VCaP (cell line): ENCODE data around the gene SCAMP2.

Experiments used
- H3K27ac ChIP-seq: fragments of 450-650 bp; 2 replicates; pipeline ENCODE4 v1.5.1; 2017
- TF ChIP-seq, protein P1 (sequence below): fragments of 450-650 bp; conservative IDR thresholded peaks from 2 replicates; pipeline ENCODE4 v1.5.1; 2017; ENCODE audit warnings: mild to moderate bottlenecking, moderate library complexity

SCAMP2 gene

DNA sequence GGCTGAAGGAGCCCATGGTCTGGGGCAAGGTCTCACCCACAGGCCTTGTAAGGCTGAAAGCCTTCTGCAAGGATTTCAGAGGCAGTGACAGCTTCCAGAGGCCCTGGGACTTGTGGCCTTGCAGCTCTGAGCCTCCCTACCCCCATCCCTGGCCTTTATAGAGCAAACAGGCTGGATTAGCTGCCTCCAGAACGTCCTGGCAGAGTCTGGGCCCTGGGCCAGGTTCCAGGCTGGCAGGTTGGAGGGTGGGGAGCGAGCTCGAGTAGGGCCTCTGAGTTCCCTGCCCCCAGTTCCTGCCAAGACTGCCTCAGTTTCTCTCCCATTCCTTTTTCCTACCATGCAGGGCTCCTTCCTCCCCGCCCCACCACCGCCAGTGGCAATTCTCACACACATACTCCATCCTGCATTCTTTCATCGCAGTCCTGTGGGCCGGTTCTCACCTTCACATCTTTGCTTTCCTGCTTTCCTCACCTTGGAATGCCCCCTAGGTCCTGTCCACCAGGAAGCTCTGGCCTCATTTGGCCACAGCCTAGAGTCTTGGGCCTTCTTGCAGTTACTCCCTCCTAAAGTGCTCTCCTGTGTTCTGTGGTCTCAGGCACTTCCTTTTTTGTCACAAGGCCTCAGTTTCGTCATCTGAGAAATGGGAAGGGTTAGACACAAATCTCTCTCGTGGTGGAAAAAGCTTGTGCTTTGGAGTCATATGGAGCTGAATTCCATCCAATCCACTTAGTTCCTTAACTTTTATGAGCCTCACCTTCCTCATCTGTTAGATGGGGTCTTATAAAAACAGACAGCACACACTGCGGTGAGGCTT, 57.8 kb downstream of the SCAMP2 start:
- H3K27ac ChIP-seq, result peak overlapping the region; percentile 98
- TF ChIP-seq, protein P1, sequence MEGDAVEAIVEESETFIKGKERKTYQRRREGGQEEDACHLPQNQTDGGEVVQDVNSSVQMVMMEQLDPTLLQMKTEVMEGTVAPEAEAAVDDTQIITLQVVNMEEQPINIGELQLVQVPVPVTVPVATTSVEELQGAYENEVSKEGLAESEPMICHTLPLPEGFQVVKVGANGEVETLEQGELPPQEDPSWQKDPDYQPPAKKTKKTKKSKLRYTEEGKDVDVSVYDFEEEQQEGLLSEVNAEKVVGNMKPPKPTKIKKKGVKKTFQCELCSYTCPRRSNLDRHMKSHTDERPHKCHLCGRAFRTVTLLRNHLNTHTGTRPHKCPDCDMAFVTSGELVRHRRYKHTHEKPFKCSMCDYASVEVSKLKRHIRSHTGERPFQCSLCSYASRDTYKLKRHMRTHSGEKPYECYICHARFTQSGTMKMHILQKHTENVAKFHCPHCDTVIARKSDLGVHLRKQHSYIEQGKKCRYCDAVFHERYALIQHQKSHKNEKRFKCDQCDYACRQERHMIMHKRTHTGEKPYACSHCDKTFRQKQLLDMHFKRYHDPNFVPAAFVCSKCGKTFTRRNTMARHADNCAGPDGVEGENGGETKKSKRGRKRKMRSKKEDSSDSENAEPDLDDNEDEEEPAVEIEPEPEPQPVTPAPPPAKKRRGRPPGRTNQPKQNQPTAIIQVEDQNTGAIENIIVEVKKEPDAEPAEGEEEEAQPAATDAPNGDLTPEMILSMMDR, result no peak

DNA sequence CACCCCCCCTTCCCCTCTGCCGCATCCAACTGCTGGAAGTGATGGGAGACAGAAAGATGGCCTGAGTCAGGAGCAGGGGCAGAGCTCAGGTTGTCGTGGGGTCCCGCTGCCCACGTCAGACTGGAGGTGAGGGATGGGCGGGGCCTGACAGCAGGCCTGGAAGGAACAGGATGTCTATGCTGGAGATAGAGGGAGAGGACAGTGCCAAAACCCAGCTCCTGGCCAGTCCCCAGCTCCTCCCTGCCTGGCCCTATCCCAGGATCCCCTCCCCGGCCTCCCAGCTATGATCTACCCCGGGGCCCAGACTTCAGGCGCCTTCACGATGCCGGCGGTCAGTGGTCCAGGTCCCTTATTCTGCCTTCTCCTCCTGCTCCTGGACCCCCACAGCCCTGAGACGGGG, 60.6 kb downstream of the SCAMP2 start, which contains the start of gene LMAN1L:
LMAN1L (plus strand) TSS at position 303 of the 400 bp plus-strand sequence; CDS start at position 323, 20 bp downstream.
- TF ChIP-seq, protein P1, result no peak
- H3K27ac ChIP-seq, result peak within 1 kb of the TSS; percentile 98

DNA sequence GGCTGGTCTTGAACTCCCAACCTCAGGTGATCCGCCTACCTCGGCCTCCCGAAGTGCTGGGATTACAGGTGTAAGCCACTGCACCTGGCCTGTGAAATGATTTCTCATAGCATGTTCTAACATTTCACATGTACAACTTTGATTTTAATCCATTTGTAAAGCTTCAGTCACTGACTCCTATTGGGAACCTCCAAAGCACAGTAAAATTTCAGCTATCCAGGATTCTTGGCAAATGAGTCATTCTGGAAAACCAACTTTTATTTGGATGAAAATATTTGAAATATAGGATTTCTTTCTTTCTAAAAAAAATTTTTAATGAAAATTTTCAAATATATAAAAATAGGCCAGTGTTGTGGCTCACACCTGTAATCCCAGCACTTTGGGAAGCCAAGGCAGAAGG, 63.2 kb downstream of the SCAMP2 start:
- H3K27ac ChIP-seq, result no peak overlapping the region
- TF ChIP-seq, protein P1, result no peak

DNA sequence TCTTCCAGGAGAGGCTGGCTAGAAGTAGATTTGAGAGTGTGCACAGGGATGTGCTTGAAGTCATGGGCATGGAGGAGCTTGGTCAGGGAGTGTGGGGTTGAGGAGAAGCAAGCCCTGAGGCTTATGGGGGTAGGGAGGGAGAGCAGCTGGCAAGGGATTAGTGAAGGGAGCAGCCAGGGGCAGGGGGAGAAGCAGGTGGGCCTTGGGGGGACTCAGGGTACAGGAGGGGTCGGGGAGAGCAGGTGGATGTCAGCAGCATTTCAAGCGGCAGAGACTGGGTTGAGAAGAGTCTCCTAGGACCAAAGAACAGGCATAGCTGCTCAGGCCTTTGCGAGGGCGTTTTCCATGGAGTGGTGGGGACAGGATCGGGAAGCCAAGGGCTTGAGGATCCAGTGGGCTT, 63.9 kb downstream of the SCAMP2 start:
- TF ChIP-seq, protein P1, result no peak
- H3K27ac ChIP-seq, result no peak overlapping the region

DNA sequence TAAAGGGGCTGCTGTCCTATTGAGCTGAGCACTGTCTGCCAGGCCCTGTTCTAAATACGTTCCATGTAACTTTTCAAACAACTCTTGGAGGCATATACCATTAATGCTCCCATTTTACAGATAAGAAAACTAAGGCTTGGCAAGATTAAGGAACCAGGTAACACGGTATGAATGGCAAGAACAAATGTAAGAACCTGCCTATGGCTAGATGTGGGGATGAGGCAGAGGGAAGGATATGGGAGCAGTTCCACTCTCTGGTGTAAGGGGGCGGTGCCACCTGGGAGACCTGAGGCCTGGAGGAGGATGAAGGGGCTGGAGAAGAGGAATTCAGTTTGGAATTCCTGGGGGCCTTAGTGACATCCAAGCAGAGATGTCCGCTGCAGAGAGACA, 64.3 kb downstream of the SCAMP2 start:
- H3K27ac ChIP-seq, result no peak overlapping the region; the same call in 1 of the 2 replicates
- TF ChIP-seq, protein P1, result no peak; the same call in 1 of the 2 replicates

DNA sequence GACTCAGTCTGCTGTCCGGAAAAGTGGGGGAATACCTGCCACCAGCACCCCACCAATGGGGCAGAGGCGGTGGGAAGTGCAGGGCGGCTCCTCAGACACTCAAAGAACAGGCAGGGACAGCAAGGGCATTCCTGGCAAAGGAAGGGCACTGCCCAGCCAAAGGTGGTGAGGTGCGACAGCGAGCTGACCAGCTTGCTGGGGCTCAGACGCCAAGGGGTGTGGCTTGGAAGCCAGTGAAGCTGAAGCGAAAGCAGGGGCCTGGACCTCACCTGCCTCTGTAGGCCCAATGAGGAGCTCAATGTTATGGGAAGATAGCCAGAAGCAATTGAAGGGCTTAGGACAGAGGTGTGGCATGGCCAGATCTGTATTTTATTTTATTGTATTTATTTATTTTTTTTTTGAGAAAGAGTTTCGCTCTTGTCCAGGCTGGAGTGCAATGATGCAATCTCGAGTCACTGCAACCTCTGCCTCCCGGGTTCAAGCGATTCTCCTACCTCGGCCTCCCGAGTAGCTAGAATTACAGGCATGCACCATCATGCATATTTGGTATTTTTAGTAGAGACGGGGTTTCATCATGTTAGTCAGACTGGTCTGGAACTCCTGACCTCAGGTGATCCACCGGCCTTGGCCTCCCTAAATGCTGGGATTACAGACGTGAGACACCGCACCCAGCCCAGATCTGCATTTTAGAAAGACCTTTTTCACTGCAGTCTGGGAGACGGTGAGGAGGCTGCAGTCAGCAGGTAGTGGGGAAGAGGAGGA, 64.9 kb downstream of the SCAMP2 start:
- H3K27ac ChIP-seq, result peak overlapping the region; percentile 38
- TF ChIP-seq, protein P1, result no peak

DNA sequence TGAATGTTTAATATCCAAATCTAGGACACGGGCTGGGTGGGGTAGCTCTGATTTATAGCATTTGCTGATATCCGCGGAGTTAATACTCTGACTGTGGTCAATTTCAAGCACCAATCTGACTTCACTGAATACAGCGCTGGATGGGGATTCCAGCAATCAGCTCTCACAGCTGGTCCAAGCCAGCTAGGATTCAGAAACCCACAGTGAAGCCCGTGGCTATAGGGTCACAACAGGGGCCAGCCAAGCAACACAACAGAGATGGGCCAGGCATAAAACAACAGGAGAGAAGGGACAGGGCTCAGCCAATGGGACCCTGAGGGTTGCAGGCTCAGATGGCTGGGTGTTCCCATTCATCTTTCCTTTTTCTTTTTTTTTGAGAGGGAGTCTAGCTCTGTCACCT, 65.9 kb downstream of the SCAMP2 start:
- peak overlapping the region; percentile 38 for H3K27ac ChIP-seq
- TF ChIP-seq, protein P1, result no peak
